ENCODE results near the gene ARHGAP23. TPM values are rescaled to one million over a fixed set of nuclear protein-coding genes. Genes with fewer than 3 reads are reported as not detected.

Gene ARHGAP23
- total and polyA plus RNA-seq, 2 donors (not counting 3 experiments of a cell fraction or from before 2014, with no cell fraction given), result 25.4 to 190 TPM

DNA sequence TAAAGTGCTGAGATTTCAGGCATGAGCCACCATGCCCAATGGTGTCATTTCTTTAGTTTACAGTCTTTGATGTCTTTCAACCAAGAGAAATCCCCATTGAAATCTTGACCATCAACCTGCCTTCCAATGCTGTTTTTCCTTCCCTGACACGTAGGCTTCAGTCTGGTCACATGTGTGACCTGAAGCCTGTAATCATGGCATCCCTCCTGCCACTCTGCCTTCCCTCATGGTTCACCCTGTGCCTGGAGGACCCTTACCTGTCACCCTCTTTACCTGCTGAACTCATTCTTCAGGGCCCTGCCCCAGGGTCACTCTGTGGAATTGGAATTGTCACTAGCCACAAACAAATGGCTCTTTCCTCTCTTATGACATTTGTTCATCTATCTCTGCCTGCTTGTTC lies 18.1 kb upstream of the ARHGAP23 start:
- dilution Hi-C loops (cut with MboI; ENCODE audit: extremely low pct_ligation_motif_present, low sequenced_read_pairs), result no loop called here
- BruUV-seq (replicated peaks), result no TSS peak

More for the DNA sequence above, 18.1 kb upstream of the ARHGAP23 start:
- DNase-seq (ENCODE audit: low read depth, low spot score), result no peak
- ChIA-PET POLR2A (no interaction called here), CTCF (interaction anchor here (7.6 kb wide), 1 partner anchor 62 kb away, joined by 365 read pairs; no protein-coding TSS in a partner anchor)
- H4K20me1 ChIP-seq (replicated peaks; ENCODE audit: control insufficient read depth, extremely low read depth, insufficient read depth, low read length), result no peaks in the 10 kb centered on the region
- no peak overlapping the region for H3K27ac ChIP-seq (ENCODE audit: insufficient read depth, low read depth, low read length)
- H3K36me3 ChIP-seq (ENCODE audit: control insufficient read depth in 2 of 2, extremely low read depth in 1 of 2, insufficient read depth in 2 of 2, low read length in 2 of 2), result no peaks in the 10 kb centered on the region
- H3K4me2 ChIP-seq (ENCODE audit: insufficient read depth, low read length), result no peak overlapping the region
- no peak overlapping the region for H3K9ac ChIP-seq (replicated peaks; ENCODE audit: extremely low read depth, insufficient read depth, low read length)
- H3K9me1 ChIP-seq (replicated peaks; ENCODE audit: control insufficient read depth, extremely low read depth, insufficient read depth, low read length), result no peaks in the 10 kb centered on the region
- intact Hi-C loops (cut with micrococcal nuclease), result no loop called here
- H3K79me2 ChIP-seq (ENCODE audit: control insufficient read depth, insufficient read depth, low read length), result no peaks in the 10 kb centered on the region
- no peaks in the 10 kb centered on the region for H3K4me1 ChIP-seq (ENCODE audit: control insufficient read depth, extremely low read depth, insufficient read depth, low read length)
- H3K9me3 ChIP-seq (replicated peaks; ENCODE audit: control insufficient read depth, insufficient read depth, low read length), result no peaks in the 10 kb centered on the region
- no peak overlapping the region for H3K4me3 ChIP-seq (replicated peaks in 1 of 3; ENCODE audit: insufficient read depth in 1 of 3, low read depth in 1 of 3, low read length in 3 of 3)
- TF ChIP-seq POLR2A (IDR thresholded peaks at IDR 0.05; ENCODE audit: low read depth, low read length) (no peak), CTCF (IDR thresholded peaks at IDR 0.05; ENCODE audit: extremely low read depth in 1 of 2, insufficient read depth in 1 of 2, low read depth in 1 of 2, low read length in 2 of 2) (no peak), JUN (IDR thresholded peaks at IDR 0.05; ENCODE audit: borderline replicate concordance, insufficient read depth, insufficient read length, low read depth) (no peak), MYC (IDR thresholded peaks at IDR 0.05; ENCODE audit: low read depth, low read length) (no peak), POLR2AphosphoS5 (IDR thresholded peaks at IDR 0.05; ENCODE audit: insufficient read depth, low read depth, low read length) (no peak), GATA2 (IDR thresholded peaks at IDR 0.05; ENCODE audit: insufficient read depth, insufficient read length, low read depth, low read length) (no peak)
- no peak overlapping the region for H2AFZ ChIP-seq (ENCODE audit: low read depth, low read length)
- H3K27me3 ChIP-seq (ENCODE audit: control insufficient read depth in 2 of 2, insufficient read depth in 2 of 2, low read length in 2 of 2), result peaks cover 0 to 3% of the 10 kb centered on the region in 2 experiments
- FAIRE-seq, result no peak
